Measurements from ENCODE around the gene PLCB4.

Gene PLCB4

DNA sequence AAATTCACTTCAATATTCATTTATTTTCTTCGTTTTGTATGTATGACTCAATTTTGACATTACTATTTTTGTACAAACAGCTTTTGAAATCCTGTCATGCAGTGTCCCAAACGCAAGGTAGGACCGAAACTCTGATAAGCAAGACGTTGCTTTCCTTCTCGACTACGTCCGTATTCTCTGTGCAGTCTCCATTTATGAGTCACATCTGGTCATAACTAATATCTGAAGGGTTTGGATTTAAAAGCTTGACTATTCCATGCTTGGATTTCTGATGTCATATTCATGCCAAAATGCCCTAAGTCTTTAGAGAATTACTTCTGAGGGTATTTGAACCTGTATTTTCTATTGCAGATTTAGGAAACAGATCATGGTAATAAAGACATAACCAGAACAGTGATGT, 407.8 kb downstream of the PLCB4 start:
- no peak for DNase-seq

GRCh38 chr20:9478771-9479170, 409.9 kb downstream of the PLCB4 start:
- DNase-seq = no peak

DNA sequence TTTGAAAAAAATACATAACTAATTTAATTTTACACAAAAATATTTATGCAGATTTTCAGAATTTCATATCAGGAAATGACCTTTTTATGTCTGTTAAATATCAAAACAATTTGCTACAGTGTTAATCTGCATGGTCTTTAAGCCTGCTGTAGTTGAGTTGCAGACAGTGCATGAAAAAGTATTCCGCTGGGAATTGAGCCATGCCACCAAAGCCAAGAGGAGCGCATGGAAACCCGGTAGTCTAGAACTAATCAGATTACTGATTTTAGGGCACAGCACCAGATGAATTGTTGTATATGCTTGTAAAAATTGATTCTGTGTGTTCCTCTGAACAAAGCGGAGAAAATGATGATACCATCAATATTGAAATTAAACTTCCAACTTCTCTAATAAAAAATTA, 411.2 kb downstream of the PLCB4 start:
- no peak for DNase-seq

DNA sequence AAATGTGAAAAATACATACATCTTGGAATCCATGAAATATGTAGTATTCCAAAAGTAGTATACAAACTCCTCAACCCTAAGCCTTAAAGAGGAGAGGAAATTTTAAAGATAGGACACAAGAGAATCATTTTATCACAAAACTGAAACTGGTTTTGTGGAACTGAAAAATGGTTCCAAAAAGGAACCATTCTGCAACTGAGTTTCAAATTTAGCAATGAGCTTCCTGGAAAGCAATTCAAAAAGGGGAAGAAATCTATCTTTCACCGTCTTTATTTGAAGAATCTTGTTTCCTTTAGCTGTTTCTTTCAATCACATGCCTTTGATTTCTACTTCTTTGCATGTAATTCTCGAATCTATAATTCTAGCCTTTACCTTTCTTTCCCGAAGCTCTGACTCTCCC, 413.3 kb downstream of the PLCB4 start:
- DNase-seq = no peak

- DNase-seq = no peak
Observed at GRCh38 chr20:9483131-9483530, 414.2 kb downstream of the PLCB4 start.

GRCh38 chr20:9485614-9486340, 416.9 kb downstream of the PLCB4 start:
- DNase-seq = no peak

- no peak for DNase-seq
Observed at GRCh38 chr20:9487231-9487630, 418.3 kb downstream of the PLCB4 start.

DNA sequence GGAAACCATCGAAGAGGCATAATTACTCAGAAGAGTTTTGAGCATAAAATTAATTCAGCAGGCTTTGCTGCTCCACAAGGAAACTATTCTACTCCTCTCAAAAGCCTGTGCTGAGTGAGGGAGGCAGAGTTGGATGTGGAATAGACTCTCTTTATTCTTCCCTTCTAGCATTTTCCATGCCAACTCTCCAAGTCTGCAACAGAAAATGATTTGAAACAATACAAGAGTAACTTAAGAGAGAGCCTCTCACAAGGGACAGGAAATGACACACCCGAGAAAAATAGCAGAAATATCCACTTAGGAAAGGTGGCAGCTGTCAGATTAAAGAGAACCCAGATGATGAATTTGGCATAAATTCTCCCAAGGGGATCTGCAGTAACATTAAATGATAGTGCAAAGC, 419.2 kb downstream of the PLCB4 start:
- no peak for DNase-seq

GRCh38 chr20:9490161-9490560, 421.3 kb downstream of the PLCB4 start:
- DNase-seq = no peak

DNA sequence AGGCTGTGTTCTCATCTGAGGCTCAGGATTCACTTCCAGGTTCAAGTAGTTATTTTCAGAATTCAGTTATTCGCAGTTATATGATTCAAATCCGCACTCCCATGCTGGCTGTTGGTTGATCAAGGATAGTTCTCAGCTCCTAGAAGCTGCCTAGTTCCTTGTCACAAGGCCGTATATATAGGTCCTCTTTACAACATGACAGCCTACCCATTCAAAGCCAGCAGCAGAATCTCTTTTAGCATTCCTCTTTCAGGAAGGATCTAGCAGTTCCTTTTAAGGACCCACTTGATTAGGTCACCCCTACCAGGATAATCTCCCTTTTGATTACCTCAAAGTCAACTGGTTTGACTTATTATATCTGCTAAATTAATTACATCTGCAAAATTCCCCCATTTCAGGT, 421.7 kb downstream of the PLCB4 start:
- no peak for DNase-seq

DNA sequence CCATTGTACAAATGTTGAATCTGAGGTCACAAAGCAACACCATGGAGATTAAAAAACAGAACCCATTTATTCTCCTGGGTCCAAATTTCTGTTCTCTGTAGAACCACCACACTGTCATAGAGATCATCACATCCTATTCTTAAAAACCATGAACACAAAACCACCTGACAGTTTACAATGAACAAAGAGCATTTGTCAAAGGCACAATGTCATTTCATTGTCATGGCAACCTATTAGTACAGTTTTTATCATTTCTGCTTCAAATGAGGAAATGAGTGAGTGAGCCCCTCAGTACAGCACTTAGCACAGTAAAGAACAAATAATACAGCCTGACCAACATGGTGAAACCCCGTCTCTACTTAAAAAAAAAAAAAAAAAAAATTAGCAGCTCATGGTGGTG, 422.4 kb downstream of the PLCB4 start:
- no peak for DNase-seq

DNA sequence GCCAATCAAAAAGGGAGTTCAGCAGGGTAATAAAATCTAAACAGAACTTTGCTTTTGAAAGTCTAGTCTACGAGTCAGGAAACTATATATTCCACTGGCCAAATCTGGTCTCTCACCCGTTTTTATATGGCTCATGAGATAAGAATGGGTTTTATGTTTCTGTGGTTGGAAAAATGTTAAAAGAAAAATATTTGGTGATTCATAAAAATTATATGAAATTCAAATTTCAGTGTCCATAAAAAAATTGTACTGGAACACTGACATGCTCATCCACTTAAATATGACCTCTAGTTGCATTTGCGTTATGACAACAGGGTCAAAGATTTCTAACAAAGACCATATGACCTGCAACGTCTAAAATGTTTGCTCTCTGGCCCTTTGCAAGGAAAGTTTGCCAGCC, 423.2 kb downstream of the PLCB4 start:
- DNase-seq = no peak

GRCh38 chr20:9493803-9494202, 424.9 kb downstream of the PLCB4 start:
- DNase-seq = no peak

DNA sequence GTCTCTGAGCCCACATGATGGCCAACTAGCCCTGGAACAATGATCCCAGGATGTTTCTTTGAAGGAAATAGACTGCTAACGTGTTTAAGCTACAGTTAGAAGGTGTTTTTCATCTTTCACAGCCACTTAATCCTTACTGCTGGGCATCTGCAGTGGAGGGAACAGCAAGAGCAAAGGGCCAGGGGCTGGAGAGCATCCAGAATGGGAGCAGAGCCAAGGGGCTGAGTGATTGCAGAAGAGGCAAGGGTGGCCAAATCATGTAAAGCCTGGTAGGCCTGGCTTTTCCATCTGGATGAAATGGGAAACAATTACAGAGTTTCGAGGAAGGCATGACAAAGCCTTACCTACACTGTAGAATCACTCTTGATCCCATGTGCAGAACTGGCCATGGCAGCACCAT, 426.8 kb downstream of the PLCB4 start:
- DNase-seq = no peak

DNA sequence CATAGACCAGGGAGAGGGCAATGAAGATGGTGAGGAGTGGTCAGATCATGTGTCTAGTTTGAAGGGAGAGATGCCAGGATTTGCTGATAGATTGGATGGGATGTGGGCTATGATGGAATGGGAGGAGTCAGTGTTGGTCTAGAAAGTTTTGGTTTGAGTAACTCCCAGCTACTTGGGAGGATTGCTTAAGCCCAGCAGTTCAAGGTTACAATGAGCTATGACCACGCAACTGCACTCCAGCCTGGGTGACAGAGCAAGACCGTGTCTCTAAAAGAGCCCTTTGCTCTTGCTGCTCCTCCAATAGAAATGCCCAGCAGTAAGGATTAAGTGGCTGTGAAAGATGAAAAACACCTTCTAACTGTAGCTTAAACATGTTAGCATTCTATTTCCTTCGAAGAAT, 427.3 kb downstream of the PLCB4 start:
- DNase-seq = no peak

- no peak for DNase-seq
Observed at GRCh38 chr20:9498322-9498721, 429.4 kb downstream of the PLCB4 start.

DNA sequence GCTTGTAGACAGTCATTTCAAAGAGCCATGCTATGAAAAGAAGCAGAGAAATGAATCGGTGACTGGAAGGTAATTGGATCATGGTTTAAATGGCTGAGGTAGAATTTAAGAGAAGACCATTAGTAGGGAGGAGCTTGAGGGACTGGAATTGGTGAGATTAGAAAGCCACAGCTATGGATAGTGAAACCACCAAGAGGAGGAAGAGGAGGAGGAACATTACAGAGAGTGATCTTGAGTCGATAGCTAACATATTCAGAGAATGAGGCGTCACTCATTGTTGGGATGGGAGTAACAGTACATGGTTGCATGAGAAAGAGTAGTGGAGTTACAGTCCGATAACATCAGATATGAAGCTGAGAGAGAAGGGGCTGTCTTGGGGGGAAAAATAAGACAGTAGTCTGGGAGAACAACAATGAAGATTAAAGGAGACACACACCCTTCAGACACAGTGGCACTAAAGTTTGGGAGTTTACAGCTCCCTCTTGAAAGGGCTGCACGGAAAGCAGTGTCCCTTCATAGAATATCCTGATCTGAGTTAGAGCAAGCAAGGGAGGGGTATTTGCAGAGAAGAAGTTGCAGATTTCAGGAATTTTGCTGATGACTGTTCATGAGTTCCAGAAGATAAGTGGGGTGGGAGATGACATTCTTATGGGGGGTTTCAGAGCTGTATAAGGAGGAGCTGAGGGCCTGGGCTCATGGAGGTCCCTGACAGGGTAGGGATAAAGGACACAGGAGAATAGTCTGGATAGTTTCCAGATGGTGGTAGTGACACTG, 430.4 kb downstream of the PLCB4 start:
- no peak for DNase-seq

GRCh38 chr20:9500121-9500520, 431.2 kb downstream of the PLCB4 start:
- no peak for DNase-seq

DNA sequence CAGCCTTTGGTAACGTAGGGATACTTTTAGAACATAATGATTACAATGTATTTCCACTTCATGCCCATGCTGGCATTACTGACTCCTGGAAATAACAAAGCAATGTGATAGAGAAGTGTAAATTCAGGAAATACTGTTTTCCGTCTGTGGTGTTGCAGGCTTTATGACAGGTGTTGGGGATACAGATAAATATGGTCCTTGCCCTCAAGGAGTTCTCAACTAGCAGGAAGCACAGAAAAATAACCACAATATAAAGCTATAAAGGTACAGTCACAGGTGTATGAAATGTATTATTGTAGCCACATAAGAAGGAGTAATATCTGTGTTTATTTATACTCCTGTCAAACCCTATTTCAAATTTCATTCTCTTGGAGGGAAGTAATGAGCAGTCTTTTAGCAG, 432.6 kb downstream of the PLCB4 start:
- no peak for DNase-seq

- no peak for DNase-seq
Observed at GRCh38 chr20:9503526-9504245, 434.8 kb downstream of the PLCB4 start.

DNA sequence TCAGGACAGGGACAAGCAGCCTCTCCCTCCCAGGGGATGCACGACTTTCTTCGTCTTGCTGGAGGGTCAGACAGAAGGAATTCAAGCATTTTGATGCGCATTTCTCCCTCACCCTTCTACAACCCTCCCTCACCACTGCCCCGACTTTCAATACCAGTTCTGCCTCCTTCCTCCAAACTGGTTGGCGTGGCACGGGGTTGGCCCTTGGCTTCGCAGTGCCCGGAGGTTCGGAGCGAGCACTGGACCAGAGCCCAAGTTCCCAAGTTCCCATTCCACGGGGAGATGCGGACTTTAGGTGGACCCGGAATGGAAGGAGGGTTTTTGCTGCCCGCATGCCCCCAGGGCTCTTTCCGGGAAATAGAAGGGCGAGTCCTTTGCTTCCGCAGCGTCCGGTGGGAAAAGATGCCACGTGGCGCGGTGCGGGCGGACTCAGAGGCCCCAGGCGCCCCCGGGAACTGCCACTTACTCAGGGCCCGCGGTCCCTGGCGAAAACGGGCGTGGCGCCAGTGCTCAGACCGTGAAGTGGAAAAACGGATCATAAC, 437.5 kb downstream of the PLCB4 start:
- no peak for DNase-seq

GRCh38 chr20:9506964-9507369, 438.1 kb downstream of the PLCB4 start:
- no peak for DNase-seq

GRCh38 chr20:9507544-9508239, 438.8 kb downstream of the PLCB4 start:
- no peak for DNase-seq

Data from cerebellar nuclear complex (tissue), 1 donor.